WTC11 (cell line): ENCODE data around the gene NEK10. TPM values are rescaled to one million over a fixed set of nuclear protein-coding genes. Genes with fewer than 3 reads are reported as not detected.
A peak's percentile ranks its signal among the peaks of the same experiment; 100 is the strongest.

Experiments used
- ATAC-seq: fragments of 200-7000 bp; cut with Tn5 transposase; 2 replicates; pipeline ENCODE4 v1.10.0; 2021; ENCODE audit warnings: mild to moderate bottlenecking, moderate library complexity
- CTCF ChIA-PET: fragments of 300-600 bp; sonication (Branson Sonifier 250); formaldehyde crosslinking; loops from one replicate; lab custom pipeline; 2021; ENCODE audit warnings: antibody characterized with exemption; lab: Charles Lee
- POLR2A ChIA-PET: fragments of 350-600 bp; sonication (Branson Sonifier 250); formaldehyde crosslinking; loops from one replicate; lab custom pipeline; 2021; ENCODE audit warnings: antibody characterized with exemption; lab: Charles Lee
- DNase-seq: peaks from one replicate; pipeline ENCODE4 v3.0.0; 2021; ENCODE audit warnings: low spot score
- H3K27ac Mint-ChIP-seq: 2 replicates; pipeline ENCODE4 v1.8.0; 2021; ENCODE audit warnings: mixed read lengths
- H3K27me3 Mint-ChIP-seq: 2 replicates; pipeline ENCODE4 v1.8.0; 2021; ENCODE audit warnings: low read depth, mild to moderate bottlenecking, moderate library complexity, mixed read lengths
- H3K36me3 Mint-ChIP-seq: 2 replicates; pipeline ENCODE4 v1.8.0; 2021; ENCODE audit warnings: mixed read lengths
- H3K4me1 Mint-ChIP-seq: 2 replicates; pipeline ENCODE4 v1.8.0; 2022; ENCODE audit warnings: mixed read lengths
- H3K4me3 Mint-ChIP-seq: 2 replicates; pipeline ENCODE4 v1.8.0; 2021; ENCODE audit warnings: mild to moderate bottlenecking, moderate library complexity, mixed read lengths
- H3K9me3 Mint-ChIP-seq: 2 replicates; pipeline ENCODE4 v1.8.0; 2021; ENCODE audit warnings: mixed read lengths
- CREM ChIP-seq: sonication (generic); formaldehyde crosslinking; IDR thresholded peaks from 2 replicates; pipeline ENCODE4 v1.8.1; 2022; ENCODE audit warnings: mild to moderate bottlenecking, missing genetic modification reagents, moderate library complexity
- EMX1 ChIP-seq: fragments of 250-450 bp; sonication (Bioruptor Pico); IDR thresholded peaks from 2 replicates; pipeline ENCODE4 v1.8.0; 2021; ENCODE audit warnings: mild to moderate bottlenecking
- ETV6 ChIP-seq: sonication (generic); formaldehyde crosslinking; IDR thresholded peaks from 2 replicates; pipeline ENCODE4 v1.8.1; 2022; ENCODE audit warnings: mild to moderate bottlenecking, missing genetic modification reagents
- GTF2I ChIP-seq: fragments of 250-450 bp; sonication (Bioruptor Pico); conservative IDR thresholded peaks from 2 replicates; pipeline ENCODE4 v1.4.0; 2021; ENCODE audit warnings: mild to moderate bottlenecking
- HMGA2 ChIP-seq: fragments of 250-450 bp; sonication (Bioruptor Pico); IDR thresholded peaks from 2 replicates; pipeline ENCODE4 v1.4.0; 2021; ENCODE audit warnings: mild to moderate bottlenecking, moderate library complexity
- JUN ChIP-seq: sonication (generic); formaldehyde crosslinking; IDR thresholded peaks from 2 replicates; pipeline ENCODE4 v1.8.0; 2023; ENCODE audit warnings: mild to moderate bottlenecking, missing genetic modification reagents
- KAT7 ChIP-seq: sonication (generic); formaldehyde crosslinking; IDR thresholded peaks from 2 replicates; pipeline ENCODE4 v1.8.1; 2023; ENCODE audit warnings: missing genetic modification reagents, mild to moderate bottlenecking, borderline replicate concordance
- RELA ChIP-seq: sonication (generic); formaldehyde crosslinking; IDR thresholded peaks from 2 replicates; pipeline ENCODE4 v1.8.1; 2022; ENCODE audit warnings: missing genetic modification reagents, mild to moderate bottlenecking, borderline replicate concordance
- TEAD1 ChIP-seq: sonication (generic); formaldehyde crosslinking; IDR thresholded peaks from 2 replicates; pipeline ENCODE4 v1.8.0; 2022; ENCODE audit warnings: mild to moderate bottlenecking, missing genetic modification reagents
- ZNF138 ChIP-seq: sonication (generic); formaldehyde crosslinking; conservative IDR thresholded peaks from 2 replicates; pipeline ENCODE4 v1.8.1; 2022; ENCODE audit warnings: mild to moderate bottlenecking, moderate library complexity, missing genetic modification reagents
- ZNF219 ChIP-seq: sonication (generic); formaldehyde crosslinking; IDR thresholded peaks from 2 replicates; pipeline ENCODE4 v1.8.0; 2023; ENCODE audit warnings: missing genetic modification reagents, mild to moderate bottlenecking, borderline replicate concordance
- total RNA-seq: library from RNA; stranded (reverse); gene quantifications from 3 replicates; pipeline ENCODE4 v1.2.3, GENCODE V29; 2021
- TF ChIP-seq, protein P1 (sequence below): sonication (generic); formaldehyde crosslinking; IDR thresholded peaks from 2 replicates; pipeline ENCODE4 v1.8.1; 2023; ENCODE audit warnings: mild to moderate bottlenecking, missing genetic modification reagents, borderline replicate concordance
- TF ChIP-seq, protein P2 (sequence below): fragments of 250-450 bp; sonication (Bioruptor Pico); IDR thresholded peaks from 2 replicates; pipeline ENCODE4 v1.9.0; 2021; ENCODE audit warnings: mild to moderate bottlenecking
- TF ChIP-seq, protein P3 (sequence below): sonication (generic); formaldehyde crosslinking; IDR thresholded peaks from 2 replicates; pipeline ENCODE4 v1.8.0; 2022; ENCODE audit warnings: mild to moderate bottlenecking, missing genetic modification reagents
- TF ChIP-seq, protein P4 (sequence below): fragments of 200-600 bp; IDR thresholded peaks from 2 replicates; pipeline ENCODE4 v1.8.0; 2022; ENCODE audit warnings: antibody characterized with exemption
- TF ChIP-seq, protein P5 (sequence below): sonication (generic); formaldehyde crosslinking; IDR thresholded peaks from 2 replicates; pipeline ENCODE4 v1.8.1; 2022; ENCODE audit warnings: low read depth, mild to moderate bottlenecking, moderate library complexity, missing genetic modification reagents, borderline replicate concordance
- TF ChIP-seq, protein P6 (sequence below): sonication (generic); formaldehyde crosslinking; IDR thresholded peaks from 2 replicates; pipeline ENCODE4 v1.8.1; 2022; ENCODE audit warnings: low read depth, missing genetic modification reagents, borderline replicate concordance
- TF ChIP-seq, protein P7 (sequence below): sonication (generic); formaldehyde crosslinking; IDR thresholded peaks from 2 replicates; pipeline ENCODE4 v1.8.0; 2023; ENCODE audit warnings: missing genetic modification reagents
- TF ChIP-seq, protein P8 (sequence below): sonication (generic); formaldehyde crosslinking; conservative IDR thresholded peaks from 2 replicates; pipeline ENCODE4 v1.8.1; 2023; ENCODE audit warnings: mild to moderate bottlenecking, low read depth, missing genetic modification reagents, moderate library complexity

NEK10 gene
- total RNA-seq, 1 experiment from 2014 or later: 0.37 TPM

DNA sequence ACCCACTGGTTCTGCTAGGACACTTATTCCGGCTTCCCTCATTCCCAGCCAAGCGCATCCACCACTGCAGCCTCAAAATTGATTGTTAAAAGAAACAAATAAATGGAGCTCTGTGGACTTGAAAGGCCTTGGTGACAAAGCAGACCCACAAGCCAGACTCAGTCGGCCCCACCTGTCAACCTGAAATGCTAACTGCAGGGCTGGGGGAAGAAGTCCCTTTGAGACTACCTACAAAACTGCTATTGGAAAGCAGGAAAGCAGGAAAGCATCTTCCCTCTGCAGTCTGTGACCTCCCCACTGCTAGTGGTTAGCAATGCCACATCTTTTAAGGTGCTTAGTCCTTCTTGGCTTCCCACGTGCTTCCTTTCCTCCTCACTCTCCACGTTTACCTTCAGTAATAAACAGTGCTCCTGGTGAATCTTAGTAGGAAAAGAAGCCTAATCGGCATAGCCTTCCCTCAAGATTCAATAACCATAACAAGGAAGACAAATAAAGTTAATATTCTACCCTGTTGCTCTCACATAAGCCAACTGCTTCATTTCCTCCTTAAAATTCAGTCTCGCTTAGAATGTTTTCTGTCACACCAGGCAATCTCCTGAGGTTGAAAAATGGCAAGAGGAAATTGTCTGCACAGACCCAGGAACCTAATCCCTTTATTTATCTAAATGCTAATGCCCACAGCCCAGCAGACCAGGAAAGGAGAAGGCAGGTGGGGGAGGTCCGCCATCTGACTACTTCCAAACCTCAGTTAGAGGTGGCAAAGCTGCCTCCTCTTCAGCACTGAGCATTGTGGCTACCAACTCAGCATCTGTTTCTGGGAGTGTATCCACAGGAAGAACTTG lies 296.2 kb downstream of the NEK10 start:
- ChIA-PET CTCF (interaction anchor here (1.2 kb wide), 1 partner anchor 33 kb away, joined by 3 read pairs; no protein-coding TSS in a partner anchor), POLR2A (no interaction called here)
- Mint-ChIP-seq H3K4me3 (0 out of 2 replicates have a peak overlapping the region, but pooled peaks have one; percentile 10), H3K27ac (peak overlapping the region; percentile 90), H3K36me3 (peaks cover 3% of the 10 kb centered on the region; the same call in 1 of the 2 replicates), H3K9me3 (peaks cover 10% of the 10 kb centered on the region), H3K27me3 (no peaks in the 10 kb centered on the region), H3K4me1 (peaks cover 54% of the 10 kb centered on the region)
- DNase-seq (no peak), ATAC-seq (peak; percentile 82)
- TF ChIP-seq ZNF138 (CRISPR knock-in tag) (0 out of 2 replicates have a peak, but pooled peaks have one; percentile 25), ETV6 (CRISPR knock-in tag) (peak; percentile 56; the same call in 1 of the 2 replicates), GTF2I (CRISPR knock-in tag) (no peak), TEAD1 (CRISPR knock-in tag) (peak; percentile 55; the same call in 1 of the 2 replicates)
- TF ChIP-seq, protein P1, sequence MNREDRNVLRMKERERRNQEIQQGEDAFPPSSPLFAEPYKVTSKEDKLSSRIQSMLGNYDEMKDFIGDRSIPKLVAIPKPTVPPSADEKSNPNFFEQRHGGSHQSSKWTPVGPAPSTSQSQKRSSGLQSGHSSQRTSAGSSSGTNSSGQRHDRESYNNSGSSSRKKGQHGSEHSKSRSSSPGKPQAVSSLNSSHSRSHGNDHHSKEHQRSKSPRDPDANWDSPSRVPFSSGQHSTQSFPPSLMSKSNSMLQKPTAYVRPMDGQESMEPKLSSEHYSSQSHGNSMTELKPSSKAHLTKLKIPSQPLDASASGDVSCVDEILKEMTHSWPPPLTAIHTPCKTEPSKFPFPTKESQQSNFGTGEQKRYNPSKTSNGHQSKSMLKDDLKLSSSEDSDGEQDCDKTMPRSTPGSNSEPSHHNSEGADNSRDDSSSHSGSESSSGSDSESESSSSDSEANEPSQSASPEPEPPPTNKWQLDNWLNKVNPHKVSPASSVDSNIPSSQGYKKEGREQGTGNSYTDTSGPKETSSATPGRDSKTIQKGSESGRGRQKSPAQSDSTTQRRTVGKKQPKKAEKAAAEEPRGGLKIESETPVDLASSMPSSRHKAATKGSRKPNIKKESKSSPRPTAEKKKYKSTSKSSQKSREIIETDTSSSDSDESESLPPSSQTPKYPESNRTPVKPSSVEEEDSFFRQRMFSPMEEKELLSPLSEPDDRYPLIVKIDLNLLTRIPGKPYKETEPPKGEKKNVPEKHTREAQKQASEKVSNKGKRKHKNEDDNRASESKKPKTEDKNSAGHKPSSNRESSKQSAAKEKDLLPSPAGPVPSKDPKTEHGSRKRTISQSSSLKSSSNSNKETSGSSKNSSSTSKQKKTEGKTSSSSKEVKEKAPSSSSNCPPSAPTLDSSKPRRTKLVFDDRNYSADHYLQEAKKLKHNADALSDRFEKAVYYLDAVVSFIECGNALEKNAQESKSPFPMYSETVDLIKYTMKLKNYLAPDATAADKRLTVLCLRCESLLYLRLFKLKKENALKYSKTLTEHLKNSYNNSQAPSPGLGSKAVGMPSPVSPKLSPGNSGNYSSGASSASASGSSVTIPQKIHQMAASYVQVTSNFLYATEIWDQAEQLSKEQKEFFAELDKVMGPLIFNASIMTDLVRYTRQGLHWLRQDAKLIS (CRISPR knock-in tag): peak; percentile 73; the same call in 1 of the 2 replicates
- TF ChIP-seq, protein P2, sequence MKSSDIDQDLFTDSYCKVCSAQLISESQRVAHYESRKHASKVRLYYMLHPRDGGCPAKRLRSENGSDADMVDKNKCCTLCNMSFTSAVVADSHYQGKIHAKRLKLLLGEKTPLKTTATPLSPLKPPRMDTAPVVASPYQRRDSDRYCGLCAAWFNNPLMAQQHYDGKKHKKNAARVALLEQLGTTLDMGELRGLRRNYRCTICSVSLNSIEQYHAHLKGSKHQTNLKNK (CRISPR knock-in tag): no peak
- TF ChIP-seq, protein P3, sequence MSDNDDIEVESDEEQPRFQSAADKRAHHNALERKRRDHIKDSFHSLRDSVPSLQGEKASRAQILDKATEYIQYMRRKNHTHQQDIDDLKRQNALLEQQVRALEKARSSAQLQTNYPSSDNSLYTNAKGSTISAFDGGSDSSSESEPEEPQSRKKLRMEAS (CRISPR knock-in tag): peak; percentile 65; the same call in 1 of the 2 replicates
- TF ChIP-seq, protein P4, sequence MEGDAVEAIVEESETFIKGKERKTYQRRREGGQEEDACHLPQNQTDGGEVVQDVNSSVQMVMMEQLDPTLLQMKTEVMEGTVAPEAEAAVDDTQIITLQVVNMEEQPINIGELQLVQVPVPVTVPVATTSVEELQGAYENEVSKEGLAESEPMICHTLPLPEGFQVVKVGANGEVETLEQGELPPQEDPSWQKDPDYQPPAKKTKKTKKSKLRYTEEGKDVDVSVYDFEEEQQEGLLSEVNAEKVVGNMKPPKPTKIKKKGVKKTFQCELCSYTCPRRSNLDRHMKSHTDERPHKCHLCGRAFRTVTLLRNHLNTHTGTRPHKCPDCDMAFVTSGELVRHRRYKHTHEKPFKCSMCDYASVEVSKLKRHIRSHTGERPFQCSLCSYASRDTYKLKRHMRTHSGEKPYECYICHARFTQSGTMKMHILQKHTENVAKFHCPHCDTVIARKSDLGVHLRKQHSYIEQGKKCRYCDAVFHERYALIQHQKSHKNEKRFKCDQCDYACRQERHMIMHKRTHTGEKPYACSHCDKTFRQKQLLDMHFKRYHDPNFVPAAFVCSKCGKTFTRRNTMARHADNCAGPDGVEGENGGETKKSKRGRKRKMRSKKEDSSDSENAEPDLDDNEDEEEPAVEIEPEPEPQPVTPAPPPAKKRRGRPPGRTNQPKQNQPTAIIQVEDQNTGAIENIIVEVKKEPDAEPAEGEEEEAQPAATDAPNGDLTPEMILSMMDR: no peak

DNA sequence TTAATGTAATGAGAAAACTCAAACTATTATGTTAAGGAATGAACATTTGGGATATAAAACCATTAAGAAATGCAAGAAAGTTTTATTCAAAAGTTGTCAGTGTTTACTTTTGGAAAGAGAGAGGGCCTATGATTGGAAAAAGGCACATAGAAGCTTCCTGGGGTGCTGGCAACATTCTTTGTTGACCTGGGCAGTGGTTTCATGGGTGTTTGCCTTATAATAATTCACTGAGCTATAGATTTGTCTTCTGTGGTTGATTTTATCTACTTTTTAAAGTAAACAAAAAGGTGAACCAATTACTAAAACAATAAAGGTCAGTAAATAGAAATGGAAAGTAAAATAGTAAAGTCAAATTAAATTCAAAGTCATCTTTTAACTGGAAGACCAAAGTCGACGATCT lies 308.8 kb downstream of the NEK10 start:
- Mint-ChIP-seq H3K4me1 (0 out of 2 replicates have a peak, but pooled peaks cover 3% of the 10 kb centered on the region), H3K36me3 (peaks cover 28% of the 10 kb centered on the region), H3K27me3 (no peaks in the 10 kb centered on the region; the same call in 1 of the 2 replicates), H3K9me3 (peaks cover 35% of the 10 kb centered on the region), H3K4me3 (no peak overlapping the region), H3K27ac (no peak overlapping the region)
- TF ChIP-seq, protein P5, sequence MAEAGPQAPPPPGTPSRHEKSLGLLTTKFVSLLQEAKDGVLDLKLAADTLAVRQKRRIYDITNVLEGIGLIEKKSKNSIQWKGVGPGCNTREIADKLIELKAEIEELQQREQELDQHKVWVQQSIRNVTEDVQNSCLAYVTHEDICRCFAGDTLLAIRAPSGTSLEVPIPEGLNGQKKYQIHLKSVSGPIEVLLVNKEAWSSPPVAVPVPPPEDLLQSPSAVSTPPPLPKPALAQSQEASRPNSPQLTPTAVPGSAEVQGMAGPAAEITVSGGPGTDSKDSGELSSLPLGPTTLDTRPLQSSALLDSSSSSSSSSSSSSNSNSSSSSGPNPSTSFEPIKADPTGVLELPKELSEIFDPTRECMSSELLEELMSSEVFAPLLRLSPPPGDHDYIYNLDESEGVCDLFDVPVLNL (CRISPR knock-in tag): no peak
- TF ChIP-seq EMX1 (CRISPR knock-in tag) (no peak), CREM (CRISPR knock-in tag) (no peak), JUN (CRISPR knock-in tag) (no peak), GTF2I (CRISPR knock-in tag) (no peak), HMGA2 (CRISPR knock-in tag) (no peak), ZNF219 (CRISPR knock-in tag) (no peak), RELA (CRISPR knock-in tag) (no peak), KAT7 (no peak)
- TF ChIP-seq, protein P2 (CRISPR knock-in tag): no peak
- TF ChIP-seq, protein P6, sequence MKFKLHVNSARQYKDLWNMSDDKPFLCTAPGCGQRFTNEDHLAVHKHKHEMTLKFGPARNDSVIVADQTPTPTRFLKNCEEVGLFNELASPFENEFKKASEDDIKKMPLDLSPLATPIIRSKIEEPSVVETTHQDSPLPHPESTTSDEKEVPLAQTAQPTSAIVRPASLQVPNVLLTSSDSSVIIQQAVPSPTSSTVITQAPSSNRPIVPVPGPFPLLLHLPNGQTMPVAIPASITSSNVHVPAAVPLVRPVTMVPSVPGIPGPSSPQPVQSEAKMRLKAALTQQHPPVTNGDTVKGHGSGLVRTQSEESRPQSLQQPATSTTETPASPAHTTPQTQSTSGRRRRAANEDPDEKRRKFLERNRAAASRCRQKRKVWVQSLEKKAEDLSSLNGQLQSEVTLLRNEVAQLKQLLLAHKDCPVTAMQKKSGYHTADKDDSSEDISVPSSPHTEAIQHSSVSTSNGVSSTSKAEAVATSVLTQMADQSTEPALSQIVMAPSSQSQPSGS: no peak
- TF ChIP-seq, protein P7, sequence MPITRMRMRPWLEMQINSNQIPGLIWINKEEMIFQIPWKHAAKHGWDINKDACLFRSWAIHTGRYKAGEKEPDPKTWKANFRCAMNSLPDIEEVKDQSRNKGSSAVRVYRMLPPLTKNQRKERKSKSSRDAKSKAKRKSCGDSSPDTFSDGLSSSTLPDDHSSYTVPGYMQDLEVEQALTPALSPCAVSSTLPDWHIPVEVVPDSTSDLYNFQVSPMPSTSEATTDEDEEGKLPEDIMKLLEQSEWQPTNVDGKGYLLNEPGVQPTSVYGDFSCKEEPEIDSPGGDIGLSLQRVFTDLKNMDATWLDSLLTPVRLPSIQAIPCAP (CRISPR knock-in tag): no peak
- TF ChIP-seq, protein P8, sequence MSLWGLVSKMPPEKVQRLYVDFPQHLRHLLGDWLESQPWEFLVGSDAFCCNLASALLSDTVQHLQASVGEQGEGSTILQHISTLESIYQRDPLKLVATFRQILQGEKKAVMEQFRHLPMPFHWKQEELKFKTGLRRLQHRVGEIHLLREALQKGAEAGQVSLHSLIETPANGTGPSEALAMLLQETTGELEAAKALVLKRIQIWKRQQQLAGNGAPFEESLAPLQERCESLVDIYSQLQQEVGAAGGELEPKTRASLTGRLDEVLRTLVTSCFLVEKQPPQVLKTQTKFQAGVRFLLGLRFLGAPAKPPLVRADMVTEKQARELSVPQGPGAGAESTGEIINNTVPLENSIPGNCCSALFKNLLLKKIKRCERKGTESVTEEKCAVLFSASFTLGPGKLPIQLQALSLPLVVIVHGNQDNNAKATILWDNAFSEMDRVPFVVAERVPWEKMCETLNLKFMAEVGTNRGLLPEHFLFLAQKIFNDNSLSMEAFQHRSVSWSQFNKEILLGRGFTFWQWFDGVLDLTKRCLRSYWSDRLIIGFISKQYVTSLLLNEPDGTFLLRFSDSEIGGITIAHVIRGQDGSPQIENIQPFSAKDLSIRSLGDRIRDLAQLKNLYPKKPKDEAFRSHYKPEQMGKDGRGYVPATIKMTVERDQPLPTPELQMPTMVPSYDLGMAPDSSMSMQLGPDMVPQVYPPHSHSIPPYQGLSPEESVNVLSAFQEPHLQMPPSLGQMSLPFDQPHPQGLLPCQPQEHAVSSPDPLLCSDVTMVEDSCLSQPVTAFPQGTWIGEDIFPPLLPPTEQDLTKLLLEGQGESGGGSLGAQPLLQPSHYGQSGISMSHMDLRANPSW (CRISPR knock-in tag): no peak
- ChIA-PET POLR2A (no interaction called here), CTCF (no interaction called here)
- no peak for ATAC-seq
- DNase-seq: no peak
